Vagina (tissue), 2 donors: ENCODE data around the gene SPOCK2.

Experiments used
- CTCF ChIP-seq, 3 experiments: fragments of 450-650 bp in 2 of 3; fragments of 200-600 bp in 1 of 3; sonication (generic) in 1 of 3; IDR thresholded peaks; one replicate each; pipeline ENCODE4 v1.5.1; 2017 to 2019; ENCODE audit warnings: antibody characterized with exemption in 3 of 3, mild to moderate bottlenecking in 2 of 3, moderate library complexity in 2 of 3
- POLR2A ChIP-seq, 2 donors: fragments of 450-650 bp; IDR thresholded peaks; one replicate each; pipeline ENCODE4 v1.6.1; 2017; ENCODE audit warnings: antibody characterized with exemption in 2 of 2, mild to moderate bottlenecking in 2 of 2, moderate library complexity in 2 of 2
- POLR2AphosphoS5 ChIP-seq, 2 donors: sonication (generic); formaldehyde crosslinking; IDR thresholded peaks; one replicate each; pipeline ENCODE4 v1.9.0; 2017; ENCODE audit warnings: antibody characterized with exemption in 2 of 2, mild to moderate bottlenecking in 2 of 2, low read depth in 1 of 2; ENCODE audit not compliant: insufficient read depth in 1 of 2

- no peak for TF ChIP-seq POLR2A (IDR thresholded peaks at IDR 0.05)
- no peak for TF ChIP-seq CTCF (IDR thresholded peaks at IDR 0.05)
- no peak for TF ChIP-seq POLR2AphosphoS5 (IDR thresholded peaks at IDR 0.05; ENCODE audit: insufficient read depth in 1 of 2, low read depth in 1 of 2)
Observed at GRCh38 chr10:72093450-72093849, 5.1 kb upstream of the SPOCK2 start.
